Lung (tissue), 12 donors: ENCODE results near the gene FYCO1. TPM values are rescaled to one million over a fixed set of nuclear protein-coding genes. Genes with fewer than 3 reads are reported as not detected.

Source experiments
- ATAC-seq: fragments of 200-7000 bp; cut with Tn5 transposase; one replicate; pipeline ENCODE4 v1.9.1; 2020; ENCODE audit warnings: moderate number of reproducible peaks; ENCODE audit not compliant: insufficient read depth, low FRiP score
- DNase-seq, 3 donors: peaks; one replicate each; pipeline ENCODE4 v3.0.0-alpha.2; 2013 to 2017
- H3K27ac ChIP-seq, 2 donors: one replicate each; pipeline ENCODE4 v1.5.1; 2013; ENCODE audit warnings: mild to moderate bottlenecking in 2 of 2, moderate library complexity in 2 of 2, control low read depth in 1 of 2, inconsistent platforms in 1 of 2, low read depth in 1 of 2, low read length in 1 of 2
- H3K27me3 ChIP-seq, 3 donors: one replicate each; pipeline ENCODE4 v1.5.1; 2013; ENCODE audit warnings: low read length in 2 of 3; ENCODE audit not compliant: control insufficient read depth in 3 of 3, insufficient read depth in 3 of 3
- H3K36me3 ChIP-seq, 4 donors: one replicate each; pipeline ENCODE4 v1.5.1; 2013; ENCODE audit warnings: low read length in 4 of 4, mild to moderate bottlenecking in 1 of 4, moderate library complexity in 1 of 4; ENCODE audit not compliant: control insufficient read depth in 4 of 4, insufficient read depth in 4 of 4
- H3K4me1 ChIP-seq, 5 donors: one replicate each; pipeline ENCODE4 v1.5.1; 2013; ENCODE audit warnings: low read length in 5 of 5, mild to moderate bottlenecking in 2 of 5, moderate library complexity in 1 of 5; ENCODE audit not compliant: control insufficient read depth in 5 of 5, insufficient read depth in 5 of 5
- H3K4me3 ChIP-seq: one replicate; pipeline ENCODE4 v1.5.1; 2013; ENCODE audit warnings: mild to moderate bottlenecking, control low read depth, moderate library complexity
- H3K9ac ChIP-seq, 2 donors: one replicate each; pipeline ENCODE4 v1.5.1; 2013; ENCODE audit warnings: low read length in 2 of 2, control low read depth in 1 of 2; ENCODE audit not compliant: insufficient read depth in 1 of 2
- H3K9me3 ChIP-seq, 4 donors: one replicate each; pipeline ENCODE4 v1.5.1; 2013; ENCODE audit warnings: low read length in 3 of 4, mild to moderate bottlenecking in 1 of 4, moderate library complexity in 1 of 4; ENCODE audit not compliant: control insufficient read depth in 4 of 4, insufficient read depth in 3 of 4
- CTCF ChIP-seq: IDR thresholded peaks from 2 replicates; pipeline ENCODE4 v1.5.1; 2012; ENCODE audit warnings: mild to moderate bottlenecking; ENCODE audit errors: control extremely low read depth, extremely low read depth
- whole genome bisulfite sequencing, 2 donors: extraction: QIAGEN DNeasy Blood & Tissue Kit; methylation state at CpG; one replicate each; pipeline ENCODE4 v1.1.7; 2013; 5-methylcytosine and 5-hydroxymethylcytosine counted together
- polyA plus RNA-seq, 2 donors: library from polyadenylated mRNA; stranded (reverse); fragments of 200-250 nt; gene quantifications; one replicate each; pipeline ENCODE4 v1.2.1, GENCODE V29; 2013
- total RNA-seq, 2 donors: library from RNA; depleted of rRNA in 1 of 2; stranded (reverse); fragments of >200 nt in 1 of 2; gene quantifications; one replicate each; pipeline ENCODE4 v1.2.1, GENCODE V29; 2014 to 2021
- donor health status: control.
- donor health status: control.
- donor health status: Bipolar disorder and iron deficiency.
- donor health status: healthy.
- donor health status: DM: yes; HTN: yes; CAD: no.

FYCO1 gene
- total and polyA plus RNA-seq, 4 donors: 11.3 to 38.7 (median 23.2) TPM

GRCh38 chr3:46027736-46028397 is 32.2 kb upstream of the FYCO1 start:
- no peaks in the 10 kb centered on the region for H3K27me3 ChIP-seq
- TF ChIP-seq CTCF: no peak
- WGBS, 2 donors: 88 to 94% methylated on average over 6 of the region's 6 CpGs
- H3K27ac ChIP-seq: no peak overlapping the region
- ATAC-seq (no peak), DNase-seq (no peak)
- H3K4me3 ChIP-seq: no peak overlapping the region
- no peak overlapping the region for H3K9ac ChIP-seq
- no peaks in the 10 kb centered on the region for H3K4me1 ChIP-seq
- H3K9me3 ChIP-seq: peaks cover 0 to 10% (median 5%) of the 10 kb centered on the region in 4 donors
- H3K36me3 ChIP-seq: no peaks in the 10 kb centered on the region

- Histone ChIP-seq H3K27ac (no peak within 1 kb of the TSS), H3K4me1 (no peaks in the 10 kb centered on the region), H3K9ac (no peak within 1 kb of the TSS), H3K4me3 (no peak within 1 kb of the TSS), H3K36me3 (no peaks in the 10 kb centered on the region), H3K9me3 (peaks cover 0 to 10% (median 5%) of the 10 kb centered on the region in 4 donors), H3K27me3 (no peaks in the 10 kb centered on the region)
- ATAC-seq (no peak), DNase-seq (no peak)
- 95% methylated on average over 3 of the region's 3 CpGs for WGBS, 2 donors
- TF ChIP-seq CTCF: no peak
These were observed 31.5 kb upstream of the FYCO1 start, which contains the start of gene XCR1 for GRCh38 chr3:46027021-46027705. Gene XCR1, minus strand, starts transcription at chr3:46027483. Its CDS starts 5,536 bp downstream, at chr3:46021947.

GRCh38 chr3:46025139-46025538 is 29.5 kb upstream of the FYCO1 start:
- no peaks in the 10 kb centered on the region for H3K4me1 ChIP-seq
- ATAC-seq (no peak), DNase-seq (no peak)
- no peaks in the 10 kb centered on the region for H3K27me3 ChIP-seq
- no peak overlapping the region for H3K9ac ChIP-seq
- peaks cover 0 to 10% (median 3%) of the 10 kb centered on the region in 4 donors for H3K9me3 ChIP-seq
- no peak overlapping the region for H3K4me3 ChIP-seq
- WGBS, 2 donors: 89 to 90% methylated on average over 1 of the region's 1 CpG
- no peaks in the 10 kb centered on the region for H3K36me3 ChIP-seq
- H3K27ac ChIP-seq: no peak overlapping the region
- no peak for TF ChIP-seq CTCF
